Trophoblast cell (in vitro differentiated cells and primary cell): ENCODE results near the gene CNBD2.

Experiments used
- DNase-seq, 2 donors: peaks; one replicate each; pipeline ENCODE4 v3.0.0-alpha.2; 2016
- H2AFZ ChIP-seq: 2 replicates; pipeline ENCODE4 v1.6.1; 2013; ENCODE audit warnings: low read length, moderate library complexity, mild to moderate bottlenecking; ENCODE audit not compliant: insufficient read depth, poor library complexity
- H2AK5ac ChIP-seq: 2 replicates; pipeline ENCODE4 v1.6.1; 2013; ENCODE audit warnings: mild to moderate bottlenecking, low read length
- H2BK120ac ChIP-seq: 2 replicates; pipeline ENCODE4 v1.6.1; 2013; ENCODE audit warnings: low read length, mild to moderate bottlenecking, moderate library complexity; ENCODE audit not compliant: insufficient read depth, poor library complexity
- H2BK12ac ChIP-seq: 2 replicates; pipeline ENCODE4 v1.6.1; 2013; ENCODE audit warnings: mild to moderate bottlenecking, low read length, moderate library complexity
- H2BK5ac ChIP-seq: 2 replicates; pipeline ENCODE4 v1.6.1; 2013; ENCODE audit warnings: low read length, low read depth, moderate library complexity, mild to moderate bottlenecking; ENCODE audit not compliant: poor library complexity
- H3K14ac ChIP-seq: 2 replicates; pipeline ENCODE4 v1.6.1; 2013; ENCODE audit warnings: mild to moderate bottlenecking, low read length
- H3K18ac ChIP-seq: 2 replicates; pipeline ENCODE4 v1.6.1; 2013; ENCODE audit warnings: mild to moderate bottlenecking, low read length
- H3K23ac ChIP-seq: 2 replicates; pipeline ENCODE4 v1.6.1; 2013; ENCODE audit warnings: low read length
- H3K27ac ChIP-seq: 2 replicates; pipeline ENCODE4 v1.5.1; 2013; ENCODE audit warnings: low read depth, mild to moderate bottlenecking, inconsistent platforms, low read length, moderate library complexity
- H3K27me3 ChIP-seq: 2 replicates; pipeline ENCODE4 v1.6.1; 2013; ENCODE audit warnings: inconsistent platforms, mild to moderate bottlenecking, low read length, moderate library complexity; ENCODE audit not compliant: insufficient read depth
- H3K36me3 ChIP-seq, 2 experiments: 1 replicate in 1 of 2; 2 replicates in 1 of 2; pipeline ENCODE4 v1.6.1; 2013; ENCODE audit warnings: low read length in 2 of 2, mild to moderate bottlenecking in 2 of 2, moderate library complexity in 1 of 2; ENCODE audit not compliant: insufficient read depth in 2 of 2, control insufficient read depth in 1 of 2
- H3K4ac ChIP-seq: 2 replicates; pipeline ENCODE4 v1.6.1; 2013; ENCODE audit warnings: low read depth, mild to moderate bottlenecking, low read length, moderate library complexity
- H3K4me1 ChIP-seq, 2 experiments: 1 replicate in 1 of 2; 2 replicates in 1 of 2; pipeline ENCODE4 v1.6.1; 2013; ENCODE audit warnings: low read length in 2 of 2, mild to moderate bottlenecking in 2 of 2, moderate library complexity in 1 of 2; ENCODE audit not compliant: insufficient read depth in 2 of 2, control insufficient read depth in 1 of 2
- H3K4me2 ChIP-seq: 2 replicates; pipeline ENCODE4 v1.6.1; 2013; ENCODE audit warnings: inconsistent platforms, mild to moderate bottlenecking, low read length, moderate library complexity
- H3K4me3 ChIP-seq: 2 replicates; pipeline ENCODE4 v1.5.1; 2013; ENCODE audit warnings: mild to moderate bottlenecking, low read depth, low read length, inconsistent platforms
- H3K79me1 ChIP-seq: one replicate; pipeline ENCODE4 v1.6.1; 2013; ENCODE audit warnings: low read length
- H3K79me2 ChIP-seq: 2 replicates; pipeline ENCODE4 v1.6.1; 2013; ENCODE audit warnings: low read length, mild to moderate bottlenecking; ENCODE audit not compliant: control insufficient read depth, insufficient read depth, poor library complexity
- H3K9ac ChIP-seq: 2 replicates; pipeline ENCODE4 v1.6.1; 2013; ENCODE audit warnings: mild to moderate bottlenecking, low read length
- H3K9me3 ChIP-seq: 2 replicates; pipeline ENCODE4 v1.6.1; 2013; ENCODE audit warnings: low read depth, mild to moderate bottlenecking, control low read depth, inconsistent platforms, low read length; ENCODE audit not compliant: insufficient read depth
- H4K12ac ChIP-seq: 2 replicates; pipeline ENCODE4 v1.6.1; 2013; ENCODE audit warnings: low read depth, mild to moderate bottlenecking, low read length, moderate library complexity
- H4K8ac ChIP-seq: 2 replicates; pipeline ENCODE4 v1.6.1; 2013; ENCODE audit warnings: low read depth, mild to moderate bottlenecking, low read length, moderate library complexity
- H4K91ac ChIP-seq: one replicate; pipeline ENCODE4 v1.6.1; 2013; ENCODE audit warnings: low read depth, mild to moderate bottlenecking, low read length, moderate library complexity
- WGBS: extraction: QIAGEN DNeasy Blood & Tissue Kit; methylation state at CpG from one replicate; pipeline ENCODE4 v1.1.7; 2013; ENCODE audit warnings: missing lambda C conversion rate; ENCODE audit not compliant: insufficient read length, insufficient coverage; ENCODE audit errors: extremely low coverage; 5-methylcytosine and 5-hydroxymethylcytosine counted together

CNBD2 gene

DNA sequence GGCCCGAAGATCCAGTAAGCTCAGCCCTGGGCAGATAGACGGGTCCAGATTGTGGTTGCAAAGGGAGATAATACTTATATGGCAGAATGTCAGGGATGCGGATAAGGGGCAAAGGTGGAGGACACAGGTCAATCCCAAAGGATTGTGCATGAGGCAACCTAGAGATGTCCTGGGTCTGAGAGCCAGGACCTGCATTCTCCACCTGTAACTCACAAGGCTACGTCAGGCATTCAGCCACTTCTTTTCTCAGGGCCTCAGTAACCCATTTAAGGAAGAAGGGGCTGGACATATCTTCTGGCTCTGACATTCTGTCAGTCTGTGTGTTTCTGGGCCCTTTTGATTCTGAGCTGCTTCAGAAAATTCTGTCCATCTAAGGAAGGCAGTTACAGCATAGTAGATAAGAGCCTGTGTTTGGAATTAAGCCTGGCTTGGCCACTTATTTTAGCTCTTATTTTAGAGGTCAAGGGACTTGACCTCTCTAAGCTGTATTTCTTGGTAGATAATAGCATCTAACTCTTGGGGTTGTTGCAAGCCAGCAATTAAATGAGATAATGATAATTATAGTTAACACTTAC, 40.2 kb downstream of the CNBD2 start:
- no peaks in the 10 kb centered on the region for H3K36me3 ChIP-seq
- no peaks in the 10 kb centered on the region for H3K79me1 ChIP-seq
- peaks cover 2% of the 10 kb centered on the region for H3K9me3 ChIP-seq
- no peak overlapping the region for H3K4me2 ChIP-seq
- H3K27ac ChIP-seq = no peak overlapping the region
- no peak overlapping the region for H3K9ac ChIP-seq
- H4K91ac ChIP-seq = no peak overlapping the region
- no CpG with 5 or more reads among the region's 4 CpGs for WGBS
- no peak overlapping the region for H3K23ac ChIP-seq
- no peak overlapping the region for H3K4me3 ChIP-seq
- H4K12ac ChIP-seq = no peak overlapping the region
- H2BK120ac ChIP-seq = no peak overlapping the region
- no peak overlapping the region for H3K14ac ChIP-seq
- H3K4ac ChIP-seq = no peak overlapping the region
- no peak overlapping the region for H2BK5ac ChIP-seq
- peak in 1 of 2 donors; percentile 16 for DNase-seq
- H3K79me2 ChIP-seq = no peaks in the 10 kb centered on the region
- H3K4me1 ChIP-seq = no peaks in the 10 kb centered on the region
- no peak overlapping the region for H2AK5ac ChIP-seq
- H3K18ac ChIP-seq = no peak overlapping the region
- H4K8ac ChIP-seq = no peak overlapping the region
- H2BK12ac ChIP-seq = no peak overlapping the region
- no peak overlapping the region for H2AFZ ChIP-seq
- no peaks in the 10 kb centered on the region for H3K27me3 ChIP-seq

DNA sequence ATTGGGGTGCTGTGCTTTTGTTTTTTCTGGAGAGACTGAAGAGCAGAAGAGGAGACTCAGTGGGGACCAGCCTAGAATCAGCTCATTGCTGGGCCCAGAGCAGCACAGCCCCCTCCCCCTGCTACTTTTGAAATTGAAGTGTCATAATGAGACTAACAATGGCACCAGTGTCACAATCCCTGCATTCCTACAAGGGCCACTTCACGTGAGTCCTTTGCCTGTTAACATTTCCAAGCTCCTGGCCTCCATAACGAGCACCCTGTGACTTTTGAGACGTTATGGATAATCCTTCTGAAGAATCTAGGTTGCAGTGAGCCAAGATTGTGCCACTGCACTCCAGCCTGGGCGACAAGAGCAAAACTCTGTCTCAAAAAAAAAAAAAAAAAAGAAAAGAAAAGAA, 41.7 kb downstream of the CNBD2 start:
- H3K9ac ChIP-seq = no peak overlapping the region
- no peaks in the 10 kb centered on the region for H3K79me1 ChIP-seq
- H3K14ac ChIP-seq = no peak overlapping the region
- H3K18ac ChIP-seq = no peak overlapping the region
- H3K27me3 ChIP-seq = no peaks in the 10 kb centered on the region
- H3K27ac ChIP-seq = no peak overlapping the region
- no peaks in the 10 kb centered on the region for H3K79me2 ChIP-seq
- H2AK5ac ChIP-seq = no peak overlapping the region
- H4K91ac ChIP-seq = no peak overlapping the region
- H2AFZ ChIP-seq = no peak overlapping the region
- no peak for DNase-seq
- WGBS = no CpG with 5 or more reads among the region's 4 CpGs
- H3K4me3 ChIP-seq = no peak overlapping the region
- no peak overlapping the region for H2BK5ac ChIP-seq
- H3K36me3 ChIP-seq = no peaks in the 10 kb centered on the region
- no peak overlapping the region for H4K8ac ChIP-seq
- H3K4me1 ChIP-seq = no peaks in the 10 kb centered on the region
- no peak overlapping the region for H2BK12ac ChIP-seq
- H3K23ac ChIP-seq = no peak overlapping the region
- no peak overlapping the region for H2BK120ac ChIP-seq
- no peak overlapping the region for H4K12ac ChIP-seq
- H3K4ac ChIP-seq = no peak overlapping the region
- H3K4me2 ChIP-seq = no peak overlapping the region
- no peaks in the 10 kb centered on the region for H3K9me3 ChIP-seq

DNA sequence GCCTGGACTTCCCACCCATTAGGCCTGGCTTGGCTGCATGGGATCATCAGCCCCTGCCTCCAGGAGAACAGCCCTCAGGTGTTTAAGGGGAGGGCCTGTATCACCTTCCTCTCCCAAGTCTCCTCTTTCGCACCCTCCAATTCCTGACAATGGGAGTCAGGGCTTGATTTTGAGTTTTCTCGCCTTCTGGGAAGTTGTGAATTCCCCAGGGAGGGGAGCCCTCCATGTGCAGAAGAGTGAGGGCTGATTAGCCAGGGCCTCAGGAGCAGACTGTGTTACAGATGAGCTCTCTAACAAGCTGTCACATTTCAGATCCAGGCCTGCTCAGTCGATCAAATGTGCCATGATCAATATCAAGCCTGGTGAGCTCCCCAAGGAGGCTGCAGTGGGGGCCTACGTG, 42.4 kb downstream of the CNBD2 start:
- DNase-seq = no peak
- Histone ChIP-seq H2AFZ (no peak overlapping the region), H3K9ac (peak overlapping the region; percentile 9), H2BK5ac (no peak overlapping the region), H2BK12ac (no peak overlapping the region), H3K79me2 (no peaks in the 10 kb centered on the region), H2BK120ac (no peak overlapping the region), H4K91ac (no peak overlapping the region), H3K4me2 (no peak overlapping the region), H3K79me1 (no peaks in the 10 kb centered on the region), H3K9me3 (no peaks in the 10 kb centered on the region), H3K27ac (no peak overlapping the region), H3K23ac (no peak overlapping the region), H3K36me3 (no peaks in the 10 kb centered on the region), H3K4me3 (no peak overlapping the region), H3K4me1 (no peaks in the 10 kb centered on the region), H3K4ac (no peak overlapping the region), H4K8ac (no peak overlapping the region), H3K27me3 (no peaks in the 10 kb centered on the region), H3K18ac (no peak overlapping the region), H2AK5ac (no peak overlapping the region), H3K14ac (no peak overlapping the region), H4K12ac (no peak overlapping the region)
- no CpG with 5 or more reads among the region's 4 CpGs for WGBS

DNA sequence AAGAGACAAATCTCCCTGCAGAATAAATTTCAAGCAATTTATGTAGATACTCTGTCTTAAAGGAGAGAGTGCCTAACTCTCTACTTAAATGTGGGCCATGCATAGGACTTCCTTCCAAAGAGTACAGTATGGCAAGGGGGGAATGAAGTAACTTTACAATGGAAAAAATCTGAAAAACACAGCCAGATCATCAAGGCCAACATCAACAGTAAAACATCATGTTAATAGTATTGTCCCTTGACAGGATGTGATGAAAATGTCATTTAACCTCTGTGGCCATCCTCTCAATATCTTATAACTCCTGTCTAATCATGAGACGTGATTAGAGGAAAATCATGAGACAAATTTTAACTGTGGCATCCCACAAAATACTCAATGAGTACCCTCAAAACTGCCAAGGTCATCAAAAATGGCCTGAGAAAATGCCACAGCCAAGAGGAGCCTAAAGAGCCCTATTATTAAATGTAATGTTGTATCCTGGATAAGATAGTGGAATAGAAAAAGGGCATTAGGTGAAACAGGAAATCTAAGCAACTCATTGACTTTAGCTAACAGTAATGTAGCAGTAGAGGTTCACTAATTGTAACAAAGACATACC, 47.5 kb downstream of the CNBD2 start:
- Histone ChIP-seq H3K79me1 (no peaks in the 10 kb centered on the region), H4K91ac (no peak overlapping the region), H3K27ac (no peak overlapping the region), H3K23ac (no peak overlapping the region), H3K4me2 (no peak overlapping the region), H3K14ac (no peak overlapping the region), H3K4me3 (no peak overlapping the region), H3K9me3 (peaks cover 1% of the 10 kb centered on the region), H2AFZ (no peak overlapping the region), H4K12ac (no peak overlapping the region), H4K8ac (no peak overlapping the region), H3K18ac (no peak overlapping the region), H3K27me3 (no peaks in the 10 kb centered on the region), H2BK120ac (no peak overlapping the region), H2BK12ac (no peak overlapping the region), H3K9ac (no peak overlapping the region), H3K4me1 (no peaks in the 10 kb centered on the region), H3K79me2 (no peaks in the 10 kb centered on the region), H2BK5ac (no peak overlapping the region), H3K36me3 (no peaks in the 10 kb centered on the region), H2AK5ac (no peak overlapping the region), H3K4ac (no peak overlapping the region)
- no peak for DNase-seq
- no CpG with 5 or more reads among the region's 1 CpG for WGBS
